Neural progenitor cell (in vitro differentiated cells): ENCODE measurements around the gene STXBP3. TPM values are rescaled to one million over a fixed set of nuclear protein-coding genes. Genes with fewer than 3 reads are reported as not detected.

Source experiments
- DNase-seq: peaks from one replicate; pipeline ENCODE4 v3.0.0-alpha.2; 2016; ENCODE audit warnings: low spot score
- H2AFZ ChIP-seq: fragments of 200-600 bp; sonication (generic); replicated peaks from 2 replicates; pipeline ENCODE4 v1.6.1; 2016; ENCODE audit warnings: antibody characterized with exemption
- H3F3A ChIP-seq: fragments of 200-600 bp; sonication (generic); 2 replicates; pipeline ENCODE4 v1.6.1; 2016; ENCODE audit warnings: antibody characterized with exemption, low read depth
- H3K27ac ChIP-seq: fragments of 200-600 bp; sonication (generic); 2 replicates; pipeline ENCODE4 v1.5.1; 2016; ENCODE audit warnings: mild to moderate bottlenecking
- H3K27me3 ChIP-seq: fragments of 200-600 bp; sonication (generic); 2 replicates; pipeline ENCODE4 v1.6.1; 2016; ENCODE audit warnings: mild to moderate bottlenecking, moderate library complexity
- H3K36me3 ChIP-seq: fragments of 200-600 bp; sonication (generic); 2 replicates; pipeline ENCODE4 v1.5.1; 2016
- H3K4me1 ChIP-seq: fragments of 200-600 bp; sonication (generic); 2 replicates; pipeline ENCODE4 v1.6.1; 2016; ENCODE audit warnings: mixed run types
- H3K4me2 ChIP-seq: fragments of 200-600 bp; sonication (generic); 2 replicates; pipeline ENCODE4 v1.6.1; 2016
- H3K4me3 ChIP-seq: fragments of 200-600 bp; sonication (generic); 2 replicates; pipeline ENCODE4 v1.5.1; 2016
- H3K79me2 ChIP-seq: fragments of 200-600 bp; sonication (generic); 2 replicates; pipeline ENCODE4 v1.6.1; 2016; ENCODE audit warnings: low read depth
- H3K9ac ChIP-seq: fragments of 200-600 bp; sonication (generic); 2 replicates; pipeline ENCODE4 v1.6.1; 2016
- H3K9me3 ChIP-seq: fragments of 200-600 bp; sonication (generic); 2 replicates; pipeline ENCODE4 v1.5.1; 2016; ENCODE audit warnings: low read depth
- H4K20me1 ChIP-seq: fragments of 200-600 bp; sonication (generic); 2 replicates; pipeline ENCODE4 v1.6.1; 2016; ENCODE audit warnings: low read depth
- H3K27ac Mint-ChIP-seq: 3 replicates; pipeline ENCODE4 v1.8.0; 2021; ENCODE audit warnings: mixed read lengths
- H3K27me3 Mint-ChIP-seq: 2 replicates; pipeline ENCODE4 v1.8.0; 2022; ENCODE audit warnings: low read depth, mild to moderate bottlenecking, inconsistent platforms, moderate library complexity, mixed read lengths; ENCODE audit not compliant: insufficient read depth
- H3K36me3 Mint-ChIP-seq: 3 replicates; pipeline ENCODE4 v1.8.0; 2021; ENCODE audit warnings: mixed read lengths
- H3K4me1 Mint-ChIP-seq: 3 replicates; pipeline ENCODE4 v1.8.0; 2021; ENCODE audit warnings: mixed read lengths
- H3K4me3 Mint-ChIP-seq: 3 replicates; pipeline ENCODE4 v1.8.0; 2021; ENCODE audit warnings: mild to moderate bottlenecking, moderate library complexity, mixed read lengths
- H3K9me3 Mint-ChIP-seq: 3 replicates; pipeline ENCODE4 v1.8.0; 2020; ENCODE audit warnings: mixed read lengths
- EZH2 ChIP-seq: fragments of 200-600 bp; sonication (generic); IDR thresholded peaks from 2 replicates; pipeline ENCODE4 v1.6.1; 2017; ENCODE audit warnings: antibody characterized with exemption, mild to moderate bottlenecking, moderate library complexity
- EZH2phosphoT487 ChIP-seq: fragments of 200-600 bp; sonication (generic); IDR thresholded peaks from 2 replicates; pipeline ENCODE4 v1.6.1; 2017; ENCODE audit warnings: antibody characterized with exemption
- total RNA-seq: library from RNA; depleted of rRNA; stranded (reverse); fragments of >200 nt; gene quantifications from 2 replicates; pipeline ENCODE4 v1.2.3, GENCODE V29; 2015; ENCODE audit warnings: low replicate concordance
- TF ChIP-seq, protein P1 (sequence below): fragments of 200-600 bp; sonication (generic); IDR thresholded peaks from 2 replicates; pipeline ENCODE4 v1.5.1; 2017; ENCODE audit warnings: antibody characterized with exemption, mild to moderate bottlenecking

STXBP3 gene
- total RNA-seq, 1 donor from 2014 or later: 89.8 TPM

DNA sequence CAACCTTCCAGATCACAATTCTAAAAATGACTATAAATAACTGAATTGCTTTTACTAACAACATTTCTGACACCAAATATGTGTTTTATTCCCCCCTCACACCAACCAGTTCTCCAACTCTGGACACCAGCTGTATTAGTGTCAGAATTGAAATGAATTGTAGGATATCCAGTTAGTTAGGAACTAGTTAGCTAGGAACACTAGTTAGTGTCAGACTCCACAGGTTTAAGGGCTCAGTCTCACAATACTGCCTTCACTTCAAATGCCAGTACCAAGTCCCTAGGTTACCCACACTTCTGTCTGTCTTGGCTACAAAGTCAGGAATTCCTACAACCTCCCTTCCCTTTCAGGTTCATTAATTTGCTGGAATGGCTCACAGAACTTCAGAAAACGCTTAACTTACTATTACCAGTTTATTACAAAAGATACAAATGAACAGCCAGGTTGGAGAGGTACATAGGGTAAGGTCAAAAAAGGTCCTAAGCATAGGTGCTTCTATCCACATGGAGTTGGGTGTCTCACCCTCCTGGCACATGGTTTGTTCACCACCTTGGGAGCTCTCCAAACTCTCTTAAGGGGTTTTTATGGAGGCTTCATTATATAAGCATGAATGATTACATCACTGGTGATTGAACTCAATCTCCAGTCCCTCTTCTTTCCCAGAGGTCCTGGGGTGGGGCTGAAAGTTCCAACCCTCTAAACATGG lies 4.2 kb downstream of the STXBP3 start:
- no peak overlapping the region for H3K4me3 Mint-ChIP-seq
- DNase-seq: no peak
- peaks cover 19% of the 10 kb centered on the region for H3K4me1 Mint-ChIP-seq
- H3K27me3 Mint-ChIP-seq: peaks cover 2% of the 10 kb centered on the region
- peaks cover 11% of the 10 kb centered on the region for H3K36me3 Mint-ChIP-seq
- no peak overlapping the region for H3K4me2 ChIP-seq
- no peak overlapping the region for H3K27ac ChIP-seq
- H3K9me3 Mint-ChIP-seq: no peaks in the 10 kb centered on the region
- TF ChIP-seq, protein P1, sequence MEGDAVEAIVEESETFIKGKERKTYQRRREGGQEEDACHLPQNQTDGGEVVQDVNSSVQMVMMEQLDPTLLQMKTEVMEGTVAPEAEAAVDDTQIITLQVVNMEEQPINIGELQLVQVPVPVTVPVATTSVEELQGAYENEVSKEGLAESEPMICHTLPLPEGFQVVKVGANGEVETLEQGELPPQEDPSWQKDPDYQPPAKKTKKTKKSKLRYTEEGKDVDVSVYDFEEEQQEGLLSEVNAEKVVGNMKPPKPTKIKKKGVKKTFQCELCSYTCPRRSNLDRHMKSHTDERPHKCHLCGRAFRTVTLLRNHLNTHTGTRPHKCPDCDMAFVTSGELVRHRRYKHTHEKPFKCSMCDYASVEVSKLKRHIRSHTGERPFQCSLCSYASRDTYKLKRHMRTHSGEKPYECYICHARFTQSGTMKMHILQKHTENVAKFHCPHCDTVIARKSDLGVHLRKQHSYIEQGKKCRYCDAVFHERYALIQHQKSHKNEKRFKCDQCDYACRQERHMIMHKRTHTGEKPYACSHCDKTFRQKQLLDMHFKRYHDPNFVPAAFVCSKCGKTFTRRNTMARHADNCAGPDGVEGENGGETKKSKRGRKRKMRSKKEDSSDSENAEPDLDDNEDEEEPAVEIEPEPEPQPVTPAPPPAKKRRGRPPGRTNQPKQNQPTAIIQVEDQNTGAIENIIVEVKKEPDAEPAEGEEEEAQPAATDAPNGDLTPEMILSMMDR: no peak
- no peak for TF ChIP-seq EZH2
- no peak for TF ChIP-seq EZH2phosphoT487
- H3K4me3 ChIP-seq: no peak overlapping the region
- no peaks in the 10 kb centered on the region for H3K9me3 ChIP-seq
- peaks cover 5% of the 10 kb centered on the region for H3K36me3 ChIP-seq
- peaks cover 4% of the 10 kb centered on the region for H3K27me3 ChIP-seq
- peaks cover 10% of the 10 kb centered on the region for H3K4me1 ChIP-seq
- peaks cover 46% of the 10 kb centered on the region for H3K79me2 ChIP-seq
- H3K27ac Mint-ChIP-seq: no peak overlapping the region
- no peaks in the 10 kb centered on the region for H4K20me1 ChIP-seq
- no peak overlapping the region for H3K9ac ChIP-seq
- peaks cover 12% of the 10 kb centered on the region for H3F3A ChIP-seq
- H2AFZ ChIP-seq: no peak overlapping the region

DNA sequence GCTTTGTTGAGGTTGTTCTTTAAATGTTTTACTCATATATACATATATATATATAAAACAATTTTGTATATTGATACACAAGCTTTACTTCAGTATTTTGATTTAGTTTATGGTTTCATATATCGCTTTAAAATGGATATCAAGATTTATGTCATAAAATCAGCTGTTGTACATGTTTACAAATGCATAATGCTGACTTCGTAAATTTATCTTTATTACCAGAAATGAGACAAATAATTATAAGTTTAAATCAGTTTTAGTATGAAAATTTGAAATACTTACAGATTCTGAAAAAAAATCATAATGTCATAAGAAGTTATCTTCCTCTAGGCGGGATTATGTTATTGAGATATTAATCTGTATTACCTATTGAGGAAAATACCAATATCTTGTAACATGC lies 6.9 kb downstream of the STXBP3 start:
- Histone ChIP-seq H3K36me3 (peaks cover 12% of the 10 kb centered on the region), H3K4me1 (peaks cover 5% of the 10 kb centered on the region), H4K20me1 (no peaks in the 10 kb centered on the region), H3K9ac (no peak overlapping the region), H3K4me2 (no peak overlapping the region), H3K79me2 (peaks cover 32% of the 10 kb centered on the region), H3K4me3 (no peak overlapping the region), H3K27me3 (no peaks in the 10 kb centered on the region), H3F3A (no peaks in the 10 kb centered on the region), H2AFZ (no peak overlapping the region), H3K9me3 (no peaks in the 10 kb centered on the region), H3K27ac (no peak overlapping the region)
- Mint-ChIP-seq H3K36me3 (peaks cover 9% of the 10 kb centered on the region), H3K4me3 (no peak overlapping the region), H3K27ac (no peak overlapping the region), H3K9me3 (no peaks in the 10 kb centered on the region), H3K27me3 (no peaks in the 10 kb centered on the region), H3K4me1 (peaks cover 13% of the 10 kb centered on the region)
- TF ChIP-seq EZH2phosphoT487: no peak
- no peak for TF ChIP-seq EZH2
- TF ChIP-seq, protein P1: no peak
- DNase-seq: no peak

DNA sequence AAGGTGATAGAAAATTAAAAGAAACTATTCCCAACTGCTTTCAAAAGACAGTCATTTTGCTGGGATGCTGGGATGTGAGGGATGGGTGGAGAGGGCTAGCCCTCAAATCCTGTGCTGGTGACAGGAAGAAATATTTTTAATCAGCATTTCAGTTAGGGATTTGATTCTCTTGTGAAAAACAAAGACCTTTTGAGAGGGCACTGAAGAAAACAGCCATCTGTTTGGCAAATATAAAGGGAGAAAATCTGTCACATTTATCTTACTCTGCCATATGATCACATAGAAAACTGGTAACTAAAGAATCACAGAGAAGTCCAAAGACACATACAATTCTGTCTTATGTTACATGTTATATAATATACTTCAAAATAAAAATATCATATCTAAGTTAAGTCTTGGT lies 12.3 kb downstream of the STXBP3 start:
- no peaks in the 10 kb centered on the region for H3K9me3 Mint-ChIP-seq
- H3K4me1 Mint-ChIP-seq: no peaks in the 10 kb centered on the region
- no peak overlapping the region for H2AFZ ChIP-seq
- H3K36me3 Mint-ChIP-seq: peaks cover 10% of the 10 kb centered on the region
- DNase-seq: no peak
- TF ChIP-seq, protein P1: no peak
- TF ChIP-seq EZH2 (no peak), EZH2phosphoT487 (no peak)
- H3K9ac ChIP-seq: no peak overlapping the region
- H4K20me1 ChIP-seq: no peaks in the 10 kb centered on the region
- no peak overlapping the region for H3K27ac Mint-ChIP-seq
- no peaks in the 10 kb centered on the region for H3K9me3 ChIP-seq
- no peak overlapping the region for H3K4me3 Mint-ChIP-seq
- H3K27me3 ChIP-seq: no peaks in the 10 kb centered on the region
- peaks cover 24% of the 10 kb centered on the region for H3K36me3 ChIP-seq
- no peaks in the 10 kb centered on the region for H3F3A ChIP-seq
- H3K27ac ChIP-seq: no peak overlapping the region
- H3K4me2 ChIP-seq: no peak overlapping the region
- no peaks in the 10 kb centered on the region for H3K4me1 ChIP-seq
- H3K27me3 Mint-ChIP-seq: no peaks in the 10 kb centered on the region
- no peaks in the 10 kb centered on the region for H3K79me2 ChIP-seq
- no peak overlapping the region for H3K4me3 ChIP-seq
